AML-193 (cell line): ENCODE results near the gene SLC25A10.

Experiments used
- DNase-seq, 2 experiments: peaks; one replicate each; lab custom pipeline; 2025; lab: John Stamatoyannopoulos, UW

The SLC25A10 gene

GRCh38 chr17:81687770-81688541 is 24.1 kb upstream of the SLC25A10 start:
- no peak for DNase-seq

GRCh38 chr17:81688616-81689015 is 23.5 kb upstream of the SLC25A10 start:
- no peak for DNase-seq

- DNase-seq: no peak
These were observed 22.0 kb upstream of the SLC25A10 start for GRCh38 chr17:81690066-81690465.

- DNase-seq: no peak
These were observed 21.5 kb upstream of the SLC25A10 start for GRCh38 chr17:81690549-81690948.

- DNase-seq: no peak
These were observed 20.9 kb upstream of the SLC25A10 start for GRCh38 chr17:81691196-81691595.

GRCh38 chr17:81691608-81692007 is 20.5 kb upstream of the SLC25A10 start:
- no peak for DNase-seq

- DNase-seq: no peak
These were observed 18.4 kb upstream of the SLC25A10 start for GRCh38 chr17:81693509-81694210.

GRCh38 chr17:81694810-81695209 is 17.3 kb upstream of the SLC25A10 start:
- no peak for DNase-seq

DNA sequence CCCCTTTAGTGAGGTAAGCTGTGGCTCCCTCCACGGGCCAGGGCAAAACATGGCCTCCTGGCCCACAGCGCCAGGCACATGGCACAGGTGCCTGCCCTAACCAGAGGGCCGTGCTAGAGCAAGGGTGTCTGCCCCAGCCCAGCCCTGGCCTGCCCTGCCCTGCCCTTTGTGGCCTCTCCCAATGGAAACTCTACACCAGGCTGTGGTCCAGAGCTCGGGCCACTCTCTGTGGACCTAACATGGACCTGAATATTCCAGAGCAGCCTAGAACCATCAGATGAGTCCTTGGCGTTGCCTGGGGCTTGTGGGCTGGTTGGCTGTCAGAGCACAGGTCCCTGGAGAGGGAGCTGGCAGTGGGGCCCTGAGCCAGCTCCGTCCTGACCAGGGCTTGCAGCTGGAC is 16.9 kb upstream of the SLC25A10 start:
- DNase-seq: no peak

DNA sequence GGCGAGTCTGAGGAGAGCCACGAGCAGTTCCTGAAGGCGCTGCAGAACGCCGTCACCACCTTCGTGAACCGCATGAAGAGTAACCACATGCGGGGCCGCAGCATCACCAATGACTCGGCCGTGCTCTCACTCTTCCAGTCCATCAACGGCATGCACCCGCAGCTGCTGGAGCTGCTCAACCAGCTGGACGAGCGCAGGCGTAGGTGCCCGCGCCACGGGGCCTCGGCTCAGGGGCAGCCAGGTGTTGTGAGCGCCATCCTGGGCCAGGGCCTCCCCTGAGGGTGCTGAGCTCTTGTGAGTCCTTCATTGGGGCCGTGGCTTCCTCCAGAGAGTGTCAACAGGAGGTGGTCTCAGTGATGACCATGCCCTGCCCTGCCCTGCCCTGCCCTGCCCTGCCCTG is 16.3 kb upstream of the SLC25A10 start:
- DNase-seq: no peak

DNA sequence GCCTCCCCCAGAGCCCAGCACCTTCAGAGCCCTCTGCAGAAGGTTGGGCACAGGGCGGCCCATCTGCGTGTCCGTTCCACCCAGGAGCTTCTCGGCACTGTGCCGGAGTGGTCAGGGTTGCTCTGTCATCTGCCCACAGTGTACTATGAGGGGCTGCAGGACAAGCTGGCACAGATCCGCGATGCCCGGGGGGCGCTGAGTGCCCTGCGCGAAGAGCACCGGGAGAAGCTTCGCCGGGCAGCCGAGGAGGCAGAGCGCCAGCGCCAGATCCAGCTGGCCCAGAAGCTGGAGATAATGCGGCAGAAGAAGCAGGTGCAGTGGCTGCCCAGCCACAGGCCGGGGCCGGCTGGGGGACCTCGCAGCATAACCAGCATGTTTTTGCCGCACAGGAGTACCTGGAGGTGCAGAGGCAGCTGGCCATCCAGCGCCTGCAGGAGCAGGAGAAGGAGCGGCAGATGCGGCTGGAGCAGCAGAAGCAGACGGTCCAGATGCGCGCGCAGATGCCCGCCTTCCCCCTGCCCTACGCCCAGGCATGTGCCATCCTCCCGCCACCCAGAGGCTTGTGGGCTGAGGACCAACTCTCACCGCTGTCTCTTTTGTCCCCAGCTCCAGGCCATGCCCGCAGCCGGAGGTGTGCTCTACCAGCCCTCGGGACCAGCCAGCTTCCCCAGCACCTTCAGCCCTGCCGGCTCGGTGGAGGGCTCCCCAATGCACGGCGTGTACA is 15.7 kb upstream of the SLC25A10 start:
- DNase-seq: no peak

- DNase-seq: no peak
These were observed 14.6 kb upstream of the SLC25A10 start for GRCh38 chr17:81697261-81698044.

DNA sequence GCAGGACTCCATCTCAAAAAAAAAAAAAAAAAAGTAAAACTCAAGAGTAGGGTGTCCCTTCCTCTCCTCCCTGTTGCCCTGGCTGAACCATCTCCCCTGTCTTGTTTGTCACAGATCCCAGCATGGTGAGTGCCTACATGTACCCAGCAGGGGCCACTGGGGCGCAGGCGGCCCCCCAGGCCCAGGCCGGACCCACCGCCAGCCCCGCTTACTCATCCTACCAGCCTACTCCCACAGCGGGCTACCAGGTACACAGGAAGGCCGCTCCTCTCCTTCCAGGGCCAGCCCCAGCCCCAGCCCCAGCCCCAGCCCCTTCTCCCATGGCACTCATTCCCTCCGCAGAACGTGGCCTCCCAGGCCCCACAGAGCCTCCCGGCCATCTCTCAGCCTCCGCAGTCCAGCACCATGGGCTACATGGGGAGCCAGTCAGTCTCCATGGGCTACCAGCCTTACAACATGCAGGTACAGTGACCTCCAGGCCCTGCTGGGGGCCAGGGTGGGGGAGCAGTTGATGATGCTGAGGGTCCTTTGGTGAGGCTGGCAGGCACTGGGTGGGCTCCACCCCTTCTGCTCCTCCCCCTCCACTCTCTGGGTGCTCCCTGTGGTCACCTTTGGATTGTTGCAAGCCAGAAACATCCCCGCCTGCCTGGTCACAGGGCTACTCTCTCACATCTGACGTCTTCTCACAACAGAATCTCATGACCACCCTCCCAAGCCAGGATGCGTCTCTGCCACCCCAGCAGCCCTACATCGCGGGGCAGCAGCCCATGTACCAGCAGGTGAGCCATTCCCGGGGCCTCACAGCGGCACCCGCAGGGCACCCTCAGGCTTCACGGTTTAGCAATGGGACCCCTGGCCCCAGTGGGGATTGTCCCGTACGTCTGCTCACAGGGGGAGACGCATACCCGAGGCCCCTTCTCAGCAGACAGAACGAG is 11.5 kb upstream of the SLC25A10 start:
- no peak for DNase-seq

- DNase-seq: no peak
These were observed 10.6 kb upstream of the SLC25A10 start for GRCh38 chr17:81701288-81702071.

- DNase-seq: peak; percentile 93 to 95
These were observed 8.9 kb upstream of the SLC25A10 start, which contains the start of gene MRPL12 for GRCh38 chr17:81702934-81703746. TSS of gene MRPL12 (plus strand) at chr17:81703367. CDS start at chr17:81703502, 135 bp downstream.

DNA sequence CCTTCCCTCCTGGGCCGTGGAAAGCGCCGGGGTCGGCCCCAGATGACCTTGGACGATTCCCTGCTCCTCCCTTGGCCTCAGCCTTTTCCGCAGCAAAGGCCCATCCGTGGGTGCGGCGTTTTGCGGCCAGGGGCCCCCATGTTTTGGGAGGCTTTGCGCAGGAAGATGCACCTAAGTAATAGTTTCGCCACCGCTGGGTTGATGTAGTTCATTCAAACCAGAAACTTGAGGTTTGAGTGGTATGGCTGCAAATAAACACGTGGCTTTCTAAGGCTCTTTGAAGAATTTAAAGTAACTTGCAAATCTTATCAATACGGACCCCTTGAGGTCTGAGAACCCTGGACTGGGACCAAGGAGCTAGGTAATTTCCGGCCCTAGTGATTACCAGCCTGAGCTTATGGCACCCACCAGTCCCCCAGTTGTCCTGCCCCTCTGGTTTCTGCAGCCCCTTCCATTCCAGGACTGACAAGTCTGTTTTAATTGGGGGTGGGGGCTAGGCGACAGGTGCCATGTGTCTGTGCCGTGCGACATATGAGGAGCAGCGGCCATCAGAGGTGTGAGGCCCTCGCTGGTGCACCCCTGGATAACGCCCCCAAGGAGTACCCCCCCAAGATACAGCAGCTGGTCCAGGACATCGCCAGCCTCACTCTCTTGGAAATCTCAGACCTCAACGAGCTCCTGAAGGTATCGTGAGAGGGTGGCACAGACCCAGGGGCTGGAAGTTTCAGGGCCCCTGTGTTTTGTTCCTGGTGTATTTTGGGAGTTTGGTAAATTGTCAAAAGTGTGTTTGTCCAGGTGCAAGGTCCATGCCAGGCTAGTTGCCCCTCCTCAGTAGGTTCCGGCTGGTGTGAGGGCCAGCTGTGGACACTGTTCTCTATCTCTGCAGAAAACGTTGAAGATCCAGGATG is 8.1 kb upstream of the SLC25A10 start:
- no peak for DNase-seq

- no peak for DNase-seq
These were observed 6.4 kb upstream of the SLC25A10 start for GRCh38 chr17:81705518-81706231.
